Renal cortex interstitium (tissue), 11 donors: Measurements from ENCODE around the gene OSBPL8. TPM values are rescaled to one million over a fixed set of nuclear protein-coding genes. Genes with fewer than 3 reads are reported as not detected.
A peak's percentile ranks its signal among the peaks of the same experiment; 100 is the strongest.
"Not testable (repeated sequence)": the region's sequence is repeated elsewhere in the genome, so short reads cannot be mapped to it uniquely, and the experiment has no call there.

ENCODE experiments used
- DNase-seq, 11 donors: peaks; one replicate each; pipeline ENCODE4 v3.0.0-alpha.2; 2013; ENCODE audit warnings: low read depth in 9 of 11, low spot score in 4 of 11; ENCODE audit errors: extremely low read depth in 1 of 11
- polyA plus RNA-seq, 3 donors: library from polyadenylated mRNA; unstranded; fragments of 120-200 nt; gene quantifications; one replicate each; pipeline ENCODE4 v1.2.1, GENCODE V29; 2013; ENCODE audit not compliant: insufficient read length in 3 of 3

Gene OSBPL8
- polyA plus RNA-seq, 3 donors: 63.9 to 76.6 (median 75.7) TPM

DNA sequence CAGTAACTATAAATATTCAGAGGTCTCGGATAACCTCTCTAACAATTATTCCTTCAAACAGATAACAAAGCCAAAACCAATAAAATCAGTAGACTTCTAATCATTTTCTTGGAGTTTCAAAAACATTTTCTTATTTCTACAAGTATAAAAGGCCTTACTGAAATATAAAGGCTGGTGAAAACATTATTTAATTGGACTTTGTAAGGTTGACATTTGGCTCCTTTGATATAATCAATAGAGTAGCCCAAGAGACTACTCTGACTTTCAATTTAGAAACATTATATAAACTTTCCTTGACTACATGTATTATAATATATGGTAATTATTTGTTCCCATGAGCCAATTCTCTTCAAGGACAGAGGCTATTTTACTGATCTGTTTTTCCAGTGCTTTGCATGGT, 68.3 kb downstream of the OSBPL8 start:
- DNase-seq: no peak

DNA sequence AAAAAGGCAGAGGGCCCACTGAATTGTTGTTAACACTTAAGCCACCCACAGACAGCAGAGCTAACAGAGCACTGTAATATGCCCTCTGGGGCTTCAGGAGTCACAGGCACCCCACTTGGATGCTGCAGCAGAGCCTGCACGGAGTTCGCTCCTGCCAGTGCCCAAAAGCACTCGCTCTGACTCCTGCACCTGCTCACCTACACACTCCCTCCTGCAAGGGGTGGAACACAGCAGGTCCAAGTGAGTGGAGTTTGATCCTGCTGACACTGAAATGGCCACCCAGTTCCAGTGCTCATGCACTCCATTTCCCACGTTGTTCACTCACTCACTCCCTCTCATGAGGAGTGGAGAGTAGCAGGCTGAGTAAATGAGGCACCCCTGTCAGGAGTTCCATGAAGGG, 68.8 kb downstream of the OSBPL8 start:
- DNase-seq: no peak

DNA sequence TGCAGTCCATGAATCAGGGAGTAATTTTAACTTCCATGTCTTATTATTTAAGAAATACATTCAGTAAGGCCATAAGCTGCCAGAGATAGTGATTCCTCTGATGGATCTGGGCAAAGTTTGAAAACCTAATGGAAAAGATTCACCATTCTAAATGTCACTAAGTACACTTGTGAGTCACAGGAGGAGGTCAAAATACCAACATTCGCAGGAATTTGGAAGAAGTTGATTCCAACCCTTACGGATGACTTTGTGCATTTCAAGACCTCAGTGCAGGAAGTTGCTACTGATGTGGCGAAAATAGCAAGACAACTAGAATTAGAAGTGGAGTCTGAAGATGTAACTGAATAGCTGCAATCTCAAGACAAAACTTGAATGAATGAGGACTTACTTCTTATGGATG, 69.8 kb downstream of the OSBPL8 start:
- no peak for DNase-seq

DNA sequence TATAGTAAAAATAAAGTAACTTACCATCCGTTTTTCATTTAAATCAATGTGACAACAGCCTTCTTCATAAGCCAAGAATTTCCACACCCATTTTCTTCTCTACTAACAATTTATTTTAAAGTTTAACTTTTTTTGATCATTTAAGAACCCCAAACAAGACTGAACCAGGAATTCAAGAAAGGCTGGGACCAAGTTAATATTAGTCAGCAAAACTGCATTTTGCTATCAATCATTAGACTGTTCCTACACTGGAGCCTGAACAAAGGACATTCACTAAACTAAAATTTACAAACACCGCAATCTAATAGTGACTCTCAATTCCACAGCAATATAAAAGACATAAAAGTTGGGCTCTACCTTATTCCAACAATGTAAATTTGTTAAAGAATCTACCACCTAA, 73.6 kb downstream of the OSBPL8 start:
- DNase-seq: peak in 2 of 11 donors; percentile 1 to 8

DNA sequence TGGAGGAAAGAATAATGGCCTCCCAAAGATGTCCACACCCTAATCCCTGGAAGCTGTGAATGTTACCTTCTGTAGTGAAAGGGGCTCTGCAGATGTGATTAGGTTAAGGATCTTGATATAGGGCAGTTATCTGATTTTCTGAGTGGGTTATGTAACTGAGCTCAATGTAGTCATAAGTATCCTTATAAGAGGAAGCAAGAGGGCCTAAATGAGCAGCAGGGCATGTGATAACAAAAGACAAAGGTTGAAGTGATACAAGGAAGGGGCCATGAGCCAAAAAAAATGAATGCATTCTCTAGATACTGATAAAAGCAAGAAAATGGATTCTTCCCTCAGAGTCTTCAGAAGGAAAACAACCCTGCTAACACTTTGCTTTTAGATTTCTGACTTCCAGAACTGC, 78.8 kb downstream of the OSBPL8 start:
- no peak for DNase-seq

DNA sequence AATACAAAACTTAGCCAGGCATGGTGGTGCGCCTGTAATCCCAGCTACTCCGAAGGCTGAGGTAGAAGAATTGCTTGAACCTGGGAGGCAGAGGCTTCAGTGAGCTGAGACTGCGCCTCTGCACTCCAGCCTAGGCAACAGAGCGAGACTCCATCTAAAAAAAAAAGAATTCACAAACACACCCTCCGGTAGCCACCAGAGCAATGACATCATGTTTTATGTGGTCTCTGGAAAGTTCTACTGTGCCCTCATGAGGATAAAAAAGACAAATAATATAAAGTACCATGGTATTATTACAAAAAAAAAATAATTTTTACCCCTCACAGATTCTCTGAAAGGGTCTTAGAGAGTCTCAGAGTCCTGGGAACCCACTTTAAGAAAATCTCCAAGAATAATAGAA, 81.5 kb downstream of the OSBPL8 start:
- no peak for DNase-seq

GRCh38 chr12:76472862-76473261, 86.7 kb downstream of the OSBPL8 start:
- DNase-seq: not testable (repeated sequence)

DNA sequence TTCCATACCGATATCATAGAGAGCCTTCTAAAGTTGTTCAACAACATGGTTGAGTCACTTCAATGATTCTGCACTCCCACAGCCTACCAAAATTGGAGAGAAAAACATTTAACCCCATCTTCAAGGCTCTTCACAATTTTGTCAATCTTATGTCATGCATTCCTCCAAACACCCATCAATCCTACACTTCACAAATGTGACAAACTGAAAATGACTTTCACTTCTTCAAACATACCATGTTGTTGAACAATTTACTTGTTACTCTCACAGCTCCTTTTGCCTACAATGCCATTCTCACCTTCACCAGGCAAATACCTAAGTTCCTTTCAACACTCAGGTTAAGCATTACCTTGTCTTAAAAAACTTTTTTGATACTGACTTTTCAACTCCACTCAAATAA, 88.0 kb downstream of the OSBPL8 start:
- no peak for DNase-seq

- no peak for DNase-seq
These were observed 89.3 kb downstream of the OSBPL8 start for GRCh38 chr12:76470028-76470939.

GRCh38 chr12:76464631-76465166, 94.9 kb downstream of the OSBPL8 start:
- DNase-seq: no peak

GRCh38 chr12:76462668-76463224, 96.8 kb downstream of the OSBPL8 start:
- DNase-seq: no peak

GRCh38 chr12:76460807-76461206, 98.8 kb downstream of the OSBPL8 start:
- DNase-seq: no peak

GRCh38 chr12:76457818-76458217, 101.8 kb downstream of the OSBPL8 start:
- no peak for DNase-seq

GRCh38 chr12:76457010-76457409, 102.6 kb downstream of the OSBPL8 start:
- DNase-seq: no peak

GRCh38 chr12:76455582-76456345, 103.8 kb downstream of the OSBPL8 start:
- peak; percentile 14 to 26 (median 19) for DNase-seq

GRCh38 chr12:76451528-76451927, 108.0 kb downstream of the OSBPL8 start:
- no peak for DNase-seq

- DNase-seq: no peak
These were observed 108.9 kb downstream of the OSBPL8 start for GRCh38 chr12:76450690-76451089.

GRCh38 chr12:76449993-76450392, 109.6 kb downstream of the OSBPL8 start:
- DNase-seq: no peak

- DNase-seq: no peak
These were observed 110.0 kb downstream of the OSBPL8 start for GRCh38 chr12:76449583-76449982.

GRCh38 chr12:76449016-76449415, 110.6 kb downstream of the OSBPL8 start:
- no peak for DNase-seq
